ENCODE results near the gene CEP135.

DNA sequence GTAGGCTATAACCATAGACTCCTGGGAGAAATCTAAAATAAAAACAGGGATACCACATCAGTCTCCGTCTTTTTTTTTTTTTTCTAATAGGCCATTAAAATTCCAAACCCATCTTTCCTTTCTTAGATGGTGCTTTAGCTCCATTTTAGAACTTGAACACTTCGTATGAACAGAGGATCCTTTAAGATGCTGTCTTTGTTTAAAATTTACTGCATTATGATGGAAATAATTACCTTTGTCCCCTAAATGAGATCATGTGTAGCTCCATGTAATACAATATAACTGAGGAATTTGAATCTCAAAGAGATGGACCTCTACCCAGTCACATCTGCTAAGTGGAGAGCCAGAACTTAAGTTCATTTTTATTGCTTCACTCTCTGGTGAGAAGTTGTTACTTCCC lies 47.9 kb downstream of the CEP135 start:
- TF ChIP-seq GATA3 (IDR thresholded peaks at IDR 0.05; ENCODE audit: low read depth, low read length) (no peak), GATA2 (IDR thresholded peaks at IDR 0.05; ENCODE audit: low read depth, low read length) (no peak)
